HG03571 (cell line): ENCODE measurements around the gene HSD17B14.
"Not testable (repeated sequence)": the region's sequence is repeated elsewhere in the genome, so short reads cannot be mapped to it uniquely, and the experiment has no call there.

Experiments
- ATAC-seq: cut with Tn5 transposase; IDR thresholded peaks from one replicate; pipeline ENCODE4 v1.9.1; 2021; ENCODE audit not compliant: unreplicated experiment

The HSD17B14 gene

GRCh38 chr19:48768171-48768753 lies 68.0 kb downstream of the HSD17B14 start:
- ATAC-seq, result not testable (repeated sequence)

GRCh38 chr19:48765816-48766215 lies 70.5 kb downstream of the HSD17B14 start:
- ATAC-seq, result not testable (repeated sequence)
